ENCODE results near the gene ANKRD13B. TPM values are rescaled to one million over a fixed set of nuclear protein-coding genes. Genes with fewer than 3 reads are reported as not detected.

ANKRD13B gene
- total and polyA plus RNA-seq, 2 donors (not counting 1 experiment from before 2014, with no cell fraction given), result 1.6 to 2.8 TPM

- no peaks in the 10 kb centered on the region for H3K9me3 Mint-ChIP-seq (ENCODE audit: insufficient read depth)
- ChIA-PET POLR2A (interaction anchor here (0.8 to 1.1 kb wide), 3 partner anchors 9 to 174 kb away, joined by 3 read pairs; no protein-coding TSS in a partner anchor), CTCF (interaction anchor here (0.7 to 24.3 kb wide), 9 partner anchors 8 to 343 kb away, joined by 3 to 336 read pairs (median 4); no protein-coding TSS in a partner anchor)
- H3K27me3 Mint-ChIP-seq, result no peaks in the 10 kb centered on the region
- Histone ChIP-seq H3K79me2 (ENCODE audit: control insufficient read depth, insufficient read depth, low read length) (peaks cover 64% of the 10 kb centered on the region), H2AFZ (ENCODE audit: insufficient read depth, low read depth, low read length, poor library complexity, severe bottlenecking) (peak overlapping the region; percentile 76), H4K20me1 (ENCODE audit: control insufficient read depth, insufficient read depth, low read length, poor library complexity, severe bottlenecking) (peaks cover 44% of the 10 kb centered on the region), H3K4me3 (ENCODE audit: control extremely low read depth in 1 of 5, extremely low read depth in 1 of 5, insufficient read depth in 1 of 5, low read depth in 2 of 5, low read length in 4 of 5) (peak overlapping the region in 4 of 5 experiments; percentile 63 to 79 (median 73)), H3K27ac (ENCODE audit: low read length in 2 of 2) (no peak overlapping the region), H3K27me3 (replicated peaks in 1 of 4; ENCODE audit: control extremely low read depth in 1 of 4, control insufficient read depth in 3 of 4, insufficient read depth in 4 of 4, low read length in 3 of 4) (no peaks in the 10 kb centered on the region), H3K9me3 (ENCODE audit: control extremely low read depth in 1 of 3, control insufficient read depth in 2 of 3, insufficient read depth in 1 of 3, low read length in 2 of 3) (peaks cover 0 to 2% (median 0%) of the 10 kb centered on the region in 3 donors), H3K4me1 (ENCODE audit: control insufficient read depth in 2 of 2, insufficient read depth in 2 of 2, low read length in 2 of 2) (peaks cover 65 to 74% of the 10 kb centered on the region in 2 donors), H3K4me2 (replicated peaks; ENCODE audit: low read depth, low read length, poor library complexity, severe bottlenecking) (peak overlapping the region; percentile 82), H3K9ac (ENCODE audit: low read length) (peak overlapping the region; percentile 79), H3K36me3 (replicated peaks in 1 of 2; ENCODE audit: control extremely low read depth in 1 of 2, control insufficient read depth in 1 of 2, extremely low read depth in 1 of 2, insufficient read depth in 2 of 2, low read length in 1 of 2) (peaks cover 0 to 1% of the 10 kb centered on the region in 2 experiments)
- no peak for DNase-seq
- 18% methylated on average over 5 of the region's 8 CpGs for WGBS (ENCODE audit: insufficient coverage)
- no peak for ATAC-seq (ENCODE audit: low read depth)
- H3K4me3 Mint-ChIP-seq, result peak overlapping the region; percentile 91
- H3K27ac Mint-ChIP-seq, result peak overlapping the region; percentile 84
- intact Hi-C loops (cut with micrococcal nuclease), result loop anchor here (2.0 kb wide), 1 partner anchor 529 kb away; the partner anchor contains the start of gene NSRP1
- TF ChIP-seq CTCF (IDR thresholded peaks at IDR 0.05) (no peak), EZH2 (IDR thresholded peaks at IDR 0.05; ENCODE audit: borderline replicate concordance, insufficient read depth, low read depth, low read length, poor library complexity, severe bottlenecking) (no peak)
- peaks cover 78% of the 10 kb centered on the region for H3K4me1 Mint-ChIP-seq
Measured at GRCh38 chr17:29588017-29588561, 4.8 kb upstream of the ANKRD13B start.
